H1 (cell line): ENCODE data around the gene NPR2. TPM values are rescaled to one million over a fixed set of nuclear protein-coding genes. Genes with fewer than 3 reads are reported as not detected.

ENCODE experiments used
- SUZ12 ChIP-seq: fragments of 200-600 bp; sonication (generic); IDR thresholded peaks from 2 replicates; pipeline ENCODE4 v1.6.1; 2012; ENCODE audit warnings: mild to moderate bottlenecking, inconsistent platforms, low read length, moderate library complexity, mixed read lengths
- polyA plus RNA-seq, 7 experiments: library from polyadenylated mRNA; depleted of rRNA in 3 of 7; stranded (reverse) in 5 of 7; unstranded in 2 of 7; fragments of >200 nt in 5 of 7; fragments of 200-250 nt in 2 of 7; gene quantifications; 1 replicate in 5 of 7; 2 replicates in 1 of 7; 4 replicates in 1 of 7; pipeline versions ENCODE4 v1.2.1 to v1.2.3, GENCODE V29; 2011 to 2013; ENCODE audit warnings: missing spikeins in 2 of 7, mixed read lengths in 2 of 7
- total RNA-seq: library from RNA; stranded (reverse); fragmentation: NEBNext Ultra II Directional; extraction: Animal tissue kit (Norgen Biotek cat#: 25700); gene quantifications from 2 replicates; pipeline ENCODE4 v1.2.1, GENCODE V29; 2021

Gene NPR2
- total and polyA plus RNA-seq, 2 of the 8 experiments (the other 6 are each of a cell fraction or from before 2014, with no cell fraction given): 11.0 to 17.0 TPM

DNA sequence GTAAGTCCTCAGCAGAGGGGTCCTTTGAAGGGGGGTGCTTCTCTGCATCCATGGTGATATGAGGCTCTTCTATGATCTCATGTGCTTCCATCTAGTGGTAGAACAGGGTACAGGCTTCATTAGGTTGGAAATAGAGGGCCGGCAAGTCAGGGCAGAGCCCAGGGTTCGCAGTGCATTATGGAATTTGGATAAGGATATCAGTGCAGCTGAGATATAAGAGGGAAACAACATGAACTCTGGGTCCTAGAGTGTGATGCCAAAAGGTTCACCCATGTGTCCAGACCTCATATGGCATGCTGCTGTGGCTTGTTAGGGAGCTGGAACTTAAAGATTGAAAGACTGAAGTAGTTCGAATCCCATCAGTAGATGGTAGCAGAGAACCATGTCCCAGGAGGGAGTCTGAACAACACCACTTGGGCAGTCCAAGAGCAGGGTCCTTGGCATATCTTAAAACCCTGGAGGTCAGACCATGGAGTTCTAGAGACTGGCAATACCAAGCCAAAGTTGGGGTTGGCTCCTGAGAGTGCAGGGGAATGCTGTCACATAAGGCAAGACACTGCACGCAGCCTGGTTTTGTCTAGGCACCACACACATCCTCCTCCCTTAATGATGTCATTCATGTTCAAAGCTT lies 34.8 kb downstream of the NPR2 start (continued):
- TF ChIP-seq SUZ12: no peak
